Ovary (tissue), 3 donors: ENCODE measurements around the gene RDX.

Source experiments
- CTCF ChIP-seq, 3 donors: fragments of 450-650 bp in 2 of 3; fragments of 200-600 bp in 1 of 3; IDR thresholded peaks; one replicate each; pipeline versions ENCODE4 v1.5.1 to v1.8.0; 2016 to 2022; ENCODE audit warnings: antibody characterized with exemption in 3 of 3, mild to moderate bottlenecking in 1 of 3
- EP300 ChIP-seq: sonication (generic); formaldehyde crosslinking; IDR thresholded peaks from one replicate; pipeline ENCODE4 v1.6.1; 2017; ENCODE audit warnings: antibody characterized with exemption
- POLR2A ChIP-seq: fragments of 450-650 bp; IDR thresholded peaks from one replicate; pipeline ENCODE4 v1.6.1; 2017; ENCODE audit warnings: antibody characterized with exemption, mild to moderate bottlenecking, moderate library complexity
- donor health status: DM: no; HTN: no; CAD: no.

GRCh38 chr11:110243791-110244190 lies 52.6 kb downstream of the RDX start:
- TF ChIP-seq EP300 = no peak
- no peak for TF ChIP-seq CTCF (IDR thresholded peaks at IDR 0.05)
- TF ChIP-seq POLR2A = no peak
